CD4-positive, alpha-beta T cell treated with Interleukin-2 at 100 ng/mL for 4 hours (primary cell): ENCODE results near the gene CRTAC1.

ENCODE experiments used
- DNase-seq: peaks from one replicate; pipeline ENCODE4 v3.0.0-alpha.2; 2020; ENCODE audit warnings: low spot score

The CRTAC1 gene

GRCh38 chr10:98029149-98030092, 1.0 kb downstream of the CRTAC1 start:
- no peak for DNase-seq

GRCh38 chr10:98028168-98028770, 2.2 kb downstream of the CRTAC1 start:
- DNase-seq = peak; percentile 42

GRCh38 chr10:98023024-98023423, 7.4 kb downstream of the CRTAC1 start:
- DNase-seq = no peak

GRCh38 chr10:98020784-98021183, 9.6 kb downstream of the CRTAC1 start:
- DNase-seq = no peak

- DNase-seq = no peak
Measured at GRCh38 chr10:98020254-98020653, 10.2 kb downstream of the CRTAC1 start.

- no peak for DNase-seq
Measured at GRCh38 chr10:98019784-98020183, 10.6 kb downstream of the CRTAC1 start.

- DNase-seq = no peak
Measured at GRCh38 chr10:98016772-98017475, 13.5 kb downstream of the CRTAC1 start.

GRCh38 chr10:98013776-98014175, 16.6 kb downstream of the CRTAC1 start:
- no peak for DNase-seq

GRCh38 chr10:98013122-98013521, 17.3 kb downstream of the CRTAC1 start:
- no peak for DNase-seq

- DNase-seq = no peak
Measured at GRCh38 chr10:98012644-98013043, 17.8 kb downstream of the CRTAC1 start.

- no peak for DNase-seq
Measured at GRCh38 chr10:98010939-98011685, 19.3 kb downstream of the CRTAC1 start.

- no peak for DNase-seq
Measured at GRCh38 chr10:98006266-98006665, 24.2 kb downstream of the CRTAC1 start.

GRCh38 chr10:98001736-98002135, 28.7 kb downstream of the CRTAC1 start:
- DNase-seq = no peak

GRCh38 chr10:98000346-98000745, 30.1 kb downstream of the CRTAC1 start:
- no peak for DNase-seq

- DNase-seq = no peak
Measured at GRCh38 chr10:97999923-98000248, 30.5 kb downstream of the CRTAC1 start.

GRCh38 chr10:97999066-97999922, 31.1 kb downstream of the CRTAC1 start:
- no peak for DNase-seq

GRCh38 chr10:97991871-97992270, 38.5 kb downstream of the CRTAC1 start:
- no peak for DNase-seq

- no peak for DNase-seq
Measured at GRCh38 chr10:97981816-97982215, 48.6 kb downstream of the CRTAC1 start.

GRCh38 chr10:97977673-97978072, 52.7 kb downstream of the CRTAC1 start:
- no peak for DNase-seq

GRCh38 chr10:97975598-97975997, 54.8 kb downstream of the CRTAC1 start:
- no peak for DNase-seq
